VCaP (cell line): ENCODE measurements around the gene NUDT3.
A peak's percentile ranks its signal among the peaks of the same experiment; 100 is the strongest.

ENCODE experiments used
- H3K27ac ChIP-seq: fragments of 450-650 bp; 2 replicates; pipeline ENCODE4 v1.5.1; 2017
- TF ChIP-seq, protein P1 (sequence below): fragments of 450-650 bp; conservative IDR thresholded peaks from 2 replicates; pipeline ENCODE4 v1.5.1; 2017; ENCODE audit warnings: mild to moderate bottlenecking, moderate library complexity

NUDT3 gene

DNA sequence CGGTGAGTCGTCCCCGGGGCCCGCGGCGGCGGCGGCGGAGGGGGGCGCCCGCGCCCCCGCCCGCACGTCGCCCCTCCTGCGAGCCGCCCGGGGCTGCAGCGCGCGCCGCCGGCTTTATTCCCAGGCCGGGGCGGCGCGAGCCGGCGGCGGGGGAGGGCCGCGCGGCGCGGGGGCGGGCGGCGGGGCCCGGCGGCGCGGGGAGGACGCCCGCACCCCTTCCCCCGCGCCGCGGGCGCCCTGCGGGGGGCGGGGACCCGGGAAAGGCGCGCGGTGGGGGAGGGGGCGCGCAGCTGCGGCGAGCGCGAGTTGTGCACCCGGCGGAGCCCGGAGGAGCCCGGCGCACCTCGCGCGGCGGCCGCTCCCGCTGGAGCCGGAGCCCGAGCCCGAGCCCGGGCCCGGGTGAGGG, 155.2 kb downstream of the NUDT3 start:
- peak overlapping the region; percentile 99 for H3K27ac ChIP-seq
- TF ChIP-seq, protein P1, sequence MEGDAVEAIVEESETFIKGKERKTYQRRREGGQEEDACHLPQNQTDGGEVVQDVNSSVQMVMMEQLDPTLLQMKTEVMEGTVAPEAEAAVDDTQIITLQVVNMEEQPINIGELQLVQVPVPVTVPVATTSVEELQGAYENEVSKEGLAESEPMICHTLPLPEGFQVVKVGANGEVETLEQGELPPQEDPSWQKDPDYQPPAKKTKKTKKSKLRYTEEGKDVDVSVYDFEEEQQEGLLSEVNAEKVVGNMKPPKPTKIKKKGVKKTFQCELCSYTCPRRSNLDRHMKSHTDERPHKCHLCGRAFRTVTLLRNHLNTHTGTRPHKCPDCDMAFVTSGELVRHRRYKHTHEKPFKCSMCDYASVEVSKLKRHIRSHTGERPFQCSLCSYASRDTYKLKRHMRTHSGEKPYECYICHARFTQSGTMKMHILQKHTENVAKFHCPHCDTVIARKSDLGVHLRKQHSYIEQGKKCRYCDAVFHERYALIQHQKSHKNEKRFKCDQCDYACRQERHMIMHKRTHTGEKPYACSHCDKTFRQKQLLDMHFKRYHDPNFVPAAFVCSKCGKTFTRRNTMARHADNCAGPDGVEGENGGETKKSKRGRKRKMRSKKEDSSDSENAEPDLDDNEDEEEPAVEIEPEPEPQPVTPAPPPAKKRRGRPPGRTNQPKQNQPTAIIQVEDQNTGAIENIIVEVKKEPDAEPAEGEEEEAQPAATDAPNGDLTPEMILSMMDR = no peak

DNA sequence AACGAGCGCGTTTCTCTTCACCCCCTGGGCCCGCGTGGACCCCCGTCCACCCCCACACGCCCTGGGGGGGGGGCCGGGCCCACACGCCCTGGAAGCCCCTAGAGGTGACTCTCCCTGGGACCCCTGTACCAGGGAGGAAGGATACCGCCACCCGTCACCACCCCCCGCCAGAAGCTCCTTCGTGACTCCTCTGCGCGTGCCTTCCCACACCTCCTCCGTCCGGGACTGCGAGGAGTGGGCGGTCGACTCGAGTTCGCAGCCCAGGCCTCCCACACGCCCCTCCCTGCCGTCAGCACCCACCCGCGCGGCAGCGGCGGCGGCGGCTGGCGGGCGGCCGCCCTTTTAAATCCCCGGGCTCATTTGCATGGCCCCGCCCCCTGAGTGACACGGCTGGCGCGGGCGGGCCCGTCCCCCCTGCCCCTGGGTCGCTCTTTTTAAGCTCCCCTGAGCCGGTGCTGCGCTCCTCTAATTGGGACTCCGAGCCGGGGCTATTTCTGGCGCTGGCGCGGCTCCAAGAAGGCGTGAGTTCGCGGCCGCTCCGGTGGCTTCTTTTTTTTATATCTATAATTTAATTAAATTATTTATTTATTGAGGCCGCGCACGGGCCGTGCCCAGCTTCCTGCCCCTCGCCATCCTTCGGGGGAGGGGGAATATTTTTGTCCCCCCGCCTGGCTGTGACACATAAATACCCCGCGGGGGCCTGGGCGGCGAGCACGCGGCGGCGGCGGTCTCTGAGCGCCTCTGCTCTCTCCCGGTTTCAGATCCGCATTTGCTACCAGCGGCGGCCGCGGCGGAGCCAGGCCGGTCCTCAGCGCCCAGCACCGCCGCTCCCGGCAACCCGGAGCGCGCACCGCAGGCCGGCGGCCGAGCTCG, 155.8 kb downstream of the NUDT3 start, which contains the start of gene HMGA1:
Gene HMGA1, plus strand, starts transcription at position 431 of the 873 bp plus-strand sequence. CDS start 3,908 bp downstream, outside the sequence.
- TF ChIP-seq, protein P1 = no peak
- H3K27ac ChIP-seq = peak within 1 kb of the TSS; percentile 99

DNA sequence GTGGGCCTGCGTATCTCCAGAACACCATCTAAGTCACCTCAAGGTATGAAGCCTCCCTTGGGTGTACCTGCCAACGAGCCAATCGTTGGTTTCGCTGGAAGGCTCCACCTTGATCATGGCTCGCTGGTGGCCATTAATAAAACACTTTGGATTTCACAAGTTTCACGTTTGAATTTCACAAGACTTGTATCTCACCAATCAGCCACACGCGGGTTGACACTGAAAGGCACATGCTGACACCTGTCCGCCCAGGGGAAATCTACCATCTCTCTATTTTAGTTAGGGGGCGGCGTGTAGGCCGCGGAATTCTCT, 156.4 kb downstream of the NUDT3 start:
- peak overlapping the region; percentile 99 for H3K27ac ChIP-seq
- TF ChIP-seq, protein P1 = no peak

DNA sequence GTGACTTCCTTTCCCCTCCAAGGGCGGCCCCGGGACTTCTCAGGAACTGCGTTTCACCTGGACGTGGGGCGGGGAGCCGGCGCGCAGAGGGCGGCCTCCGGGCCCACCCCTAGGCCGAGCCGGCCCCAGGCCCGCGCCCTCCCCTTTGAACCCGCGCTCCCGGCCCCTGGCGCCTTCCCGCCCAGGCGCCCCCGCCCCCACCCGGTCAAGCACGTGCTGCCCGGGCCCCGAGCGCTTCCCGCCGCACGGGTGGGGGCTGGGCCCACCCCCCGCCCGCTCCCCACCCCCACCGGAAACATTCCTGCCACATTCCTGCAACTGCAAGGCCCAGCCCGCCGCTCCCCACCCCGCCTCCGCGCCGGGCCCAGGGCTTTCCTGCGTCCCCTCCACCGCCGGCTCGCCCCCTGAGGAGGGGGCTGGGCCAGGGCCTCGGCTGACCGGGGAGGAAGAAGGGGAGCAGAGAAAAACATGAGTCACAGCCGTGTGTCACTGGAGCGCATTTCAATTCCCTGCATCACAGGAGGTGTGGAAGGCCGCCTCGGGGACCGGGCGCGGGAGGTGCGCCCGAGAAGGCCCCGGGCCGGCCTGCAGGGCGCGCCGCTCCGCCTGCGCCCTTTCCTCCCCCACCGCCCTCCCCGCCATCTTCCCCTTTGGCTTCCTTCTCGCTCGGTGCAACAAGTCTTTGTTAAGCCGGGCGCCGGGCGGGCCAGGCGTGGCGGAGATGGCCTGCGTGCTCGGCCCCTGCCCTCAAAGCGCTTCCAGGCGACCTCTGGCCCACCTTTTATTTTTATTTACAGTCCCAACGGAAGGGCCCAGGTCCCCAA, 156.9 kb downstream of the NUDT3 start:
- TF ChIP-seq, protein P1 = no peak
- H3K27ac ChIP-seq = peak overlapping the region; percentile 99; the same call in 1 of the 2 replicates

DNA sequence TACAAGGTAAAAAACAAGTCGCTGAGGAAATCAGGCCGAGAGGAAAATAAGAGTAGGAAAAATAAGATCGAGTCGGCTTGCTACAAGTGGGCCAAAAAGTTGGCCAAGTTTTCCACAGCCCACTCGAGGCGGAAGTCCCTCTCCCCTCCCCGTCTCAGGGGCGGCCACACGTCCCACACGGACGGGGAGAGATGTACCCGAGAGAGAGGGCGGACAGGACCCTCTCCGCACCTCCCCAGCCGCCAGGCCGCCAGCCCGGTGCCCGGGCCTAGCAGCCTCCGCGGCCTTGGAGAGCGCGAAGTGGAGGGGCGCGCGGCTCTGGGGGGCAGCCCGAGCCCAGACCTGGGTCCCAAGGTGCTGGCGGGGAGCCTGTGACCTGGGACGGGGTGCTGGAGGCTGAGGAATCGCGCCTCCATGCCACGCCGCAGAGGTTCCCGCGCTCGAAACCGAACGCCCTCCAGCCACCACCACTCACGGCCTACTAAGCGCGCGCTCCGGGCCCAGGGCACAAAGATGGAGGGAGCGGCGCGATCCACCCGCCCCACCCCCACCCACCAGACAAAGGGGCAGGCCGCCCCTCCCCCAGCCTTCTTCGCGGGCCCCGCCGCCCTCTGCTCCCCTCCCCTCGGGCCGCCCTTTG, 157.7 kb downstream of the NUDT3 start:
- H3K27ac ChIP-seq = no peak overlapping the region
- TF ChIP-seq, protein P1 = no peak

DNA sequence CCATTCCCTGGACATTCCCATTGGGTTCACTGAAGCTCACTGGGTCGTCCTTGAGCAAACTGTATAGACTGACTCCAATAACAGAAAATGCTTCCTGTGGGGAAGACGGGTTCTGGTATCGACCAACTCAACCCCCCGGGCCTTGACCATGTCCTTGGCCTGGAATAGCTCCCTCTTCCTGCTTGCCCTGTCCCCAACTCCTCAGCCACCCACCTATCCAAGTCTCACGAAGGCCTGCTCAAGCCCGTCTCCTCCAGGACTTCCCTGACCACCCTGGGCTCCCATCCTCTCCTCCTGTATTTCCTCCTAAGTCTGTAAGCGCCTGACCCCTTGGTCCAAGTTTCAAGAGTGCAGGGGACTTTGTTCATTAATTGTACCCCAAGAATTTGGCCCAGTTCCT, 158.6 kb downstream of the NUDT3 start:
- H3K27ac ChIP-seq = no peak overlapping the region
- TF ChIP-seq, protein P1 = no peak

DNA sequence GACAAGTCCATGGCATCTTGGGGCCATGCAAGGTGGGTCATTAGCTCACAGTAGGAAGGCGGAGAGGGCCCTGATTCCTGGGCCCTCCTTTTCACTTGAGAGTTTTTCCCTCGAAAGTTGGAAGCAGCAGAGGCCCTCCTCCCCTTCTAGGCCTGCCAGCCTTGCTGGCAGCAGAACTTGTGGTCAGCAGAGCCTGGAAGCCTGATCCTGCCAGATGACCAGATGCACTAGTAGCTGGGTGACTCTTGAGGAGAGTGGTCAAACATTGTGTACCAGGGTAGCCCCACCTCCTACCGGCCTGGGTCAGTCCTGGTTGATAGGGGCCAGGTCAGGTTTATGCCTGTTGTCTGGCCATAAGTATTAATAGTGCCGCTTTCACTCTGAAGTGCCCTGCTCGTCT, 159.6 kb downstream of the NUDT3 start:
- no peak overlapping the region for H3K27ac ChIP-seq

More for the DNA sequence above, 159.6 kb downstream of the NUDT3 start:
- TF ChIP-seq, protein P1 = no peak
